Right lobe of liver (tissue), 6 donors: ENCODE results near the gene POLR2L. TPM values are rescaled to one million over a fixed set of nuclear protein-coding genes. Genes with fewer than 3 reads are reported as not detected.

Experiments
- ATAC-seq, 4 donors: fragments of 200-7000 bp; cut with Tn5 transposase; one replicate each; pipeline ENCODE4 v1.9.1; 2020; ENCODE audit warnings: mild to moderate bottlenecking in 4 of 4, moderate library complexity in 4 of 4
- DNase-seq, 3 donors: peaks; one replicate each; pipeline ENCODE4 v3.0.0-alpha.2; 2020
- H3K27ac ChIP-seq, 3 donors: fragments of 200-600 bp; one replicate each; pipeline ENCODE4 v1.8.0; 2022
- H3K27me3 ChIP-seq, 2 donors: fragments of 200-600 bp; one replicate each; pipeline ENCODE4 v1.8.0; 2022
- H3K36me3 ChIP-seq, 4 donors: fragments of 200-600 bp; sonication (generic) in 1 of 4; one replicate each; pipeline versions ENCODE4 v1.5.1 to v1.8.0; 2017 to 2022; ENCODE audit warnings: control low read depth in 1 of 4
- H3K4me1 ChIP-seq, 4 donors: fragments of 200-600 bp; sonication (generic) in 1 of 4; one replicate each; pipeline versions ENCODE4 v1.5.1 to v1.8.0; 2017 to 2022; ENCODE audit warnings: control low read depth in 1 of 4
- H3K4me3 ChIP-seq, 3 donors: fragments of 200-600 bp; one replicate each; pipeline ENCODE4 v1.8.0; 2022
- H3K9me3 ChIP-seq, 4 donors: fragments of 200-600 bp; sonication (generic) in 1 of 4; one replicate each; pipeline versions ENCODE4 v1.5.1 to v1.8.0; 2017 to 2022; ENCODE audit warnings: control low read depth in 1 of 4
- CTCF ChIP-seq, 4 donors: fragments of 200-600 bp in 3 of 4; fragments of 450-650 bp in 1 of 4; IDR thresholded peaks; one replicate each; pipeline versions ENCODE4 v1.5.1 to v1.8.0; 2016 to 2022; ENCODE audit warnings: antibody characterized with exemption in 4 of 4, mild to moderate bottlenecking in 2 of 4
- POLR2A ChIP-seq: fragments of 450-650 bp; IDR thresholded peaks from one replicate; pipeline ENCODE4 v1.6.1; 2017; ENCODE audit warnings: antibody characterized with exemption, mild to moderate bottlenecking
- WGBS: methylation state at CpG from one replicate; pipeline ENCODE4 v1.1.6; 2018; ENCODE audit warnings: low coverage, low lambda C conversion rate; ENCODE audit not compliant: insufficient coverage; ENCODE audit errors: missing lambda C conversion rate; 5-methylcytosine and 5-hydroxymethylcytosine counted together
- intact Hi-C, 2 donors: fragments of 100-400 bp; cut with DNase I; formaldehyde crosslinking; loops; one replicate each; pipeline versions ENCODE4 v1.11.2 to v1.14.1; 2022
- total RNA-seq, 6 experiments: library from RNA; depleted of rRNA in 2 of 6; stranded (reverse); fragments of >200 nt in 2 of 6; fragmentation: NEBNext Ultra II Directional in 3 of 6; extraction: Animal tissue kit (Norgen Biotek cat#: 25700) in 3 of 6; gene quantifications; one replicate each; pipeline versions ENCODE4 v1.1.0 to v1.2.4, GENCODE V29; 2016 to 2023
- donor health status: DM: no; HTN: yes; CAD: no.
- donor health status: DM: no; HTN: no; CAD: no.
- donor health status: DM: no; HTN: no; CAD: no.
- donor health status: DM: no; HTN: yes; CAD: no.
- donor health status: DM: no; HTN: yes; CAD: no.

The POLR2L gene
- total RNA-seq, 6 experiments from 2014 or later: 34.5 to 88.1 (median 72.9) TPM

DNA sequence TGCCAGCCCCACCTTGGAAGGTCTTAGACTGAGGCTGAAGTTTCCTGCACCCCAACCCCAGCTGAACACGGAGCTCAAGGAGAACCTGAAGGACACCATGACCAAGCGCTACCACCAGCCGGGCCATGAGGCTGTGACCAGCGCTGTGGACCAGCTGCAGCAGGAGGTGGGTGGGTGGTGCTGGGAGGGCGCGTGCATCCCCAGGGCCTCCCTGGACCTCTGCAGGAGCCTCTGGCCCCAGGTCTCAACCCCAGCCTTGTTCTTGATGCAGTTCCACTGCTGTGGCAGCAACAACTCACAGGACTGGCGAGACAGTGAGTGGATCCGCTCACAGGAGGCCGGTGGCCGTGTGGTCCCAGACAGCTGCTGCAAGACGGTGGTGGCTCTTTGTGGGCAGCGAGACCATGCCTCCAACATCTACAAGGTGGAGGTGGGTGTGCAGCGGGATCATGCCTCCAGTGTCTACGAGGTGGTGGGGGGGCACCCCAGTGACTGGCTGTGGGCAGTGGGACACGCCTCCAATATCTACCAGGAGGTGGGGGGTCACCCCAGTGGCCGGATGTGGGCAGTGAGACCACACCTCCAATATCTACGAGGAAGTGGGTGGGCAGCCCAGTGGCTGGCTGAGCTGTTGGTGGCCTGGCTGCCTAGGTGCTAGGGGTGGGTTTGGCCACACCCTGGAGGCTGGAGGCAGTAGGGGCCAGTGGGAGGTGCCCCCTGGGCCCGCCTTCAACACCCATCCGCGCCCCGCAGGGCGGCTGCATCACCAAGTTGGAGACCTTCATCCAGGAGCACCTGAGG lies 4.9 kb downstream of the POLR2L start:
- WGBS: 67% methylated on average over 4 of the region's 22 CpGs
- Histone ChIP-seq H3K36me3 (peaks cover 0 to 33% (median 21%) of the 10 kb centered on the region in 4 donors), H3K4me3 (no peak overlapping the region), H3K27ac (no peak overlapping the region), H3K4me1 (peaks cover 0 to 34% (median 12%) of the 10 kb centered on the region in 4 donors), H3K27me3 (no peaks in the 10 kb centered on the region), H3K9me3 (no peaks in the 10 kb centered on the region)
- TF ChIP-seq CTCF (IDR thresholded peaks at IDR 0.05) (no peak), POLR2A (no peak)
- DNase-seq (no peak), ATAC-seq (no peak)
- intact Hi-C loops: no loop called here

- Histone ChIP-seq H3K27me3 (no peaks in the 10 kb centered on the region), H3K9me3 (no peaks in the 10 kb centered on the region), H3K27ac (no peak overlapping the region), H3K4me1 (peaks cover 0 to 36% (median 14%) of the 10 kb centered on the region in 4 donors), H3K4me3 (no peak overlapping the region), H3K36me3 (peaks cover 0 to 33% (median 21%) of the 10 kb centered on the region in 4 donors)
- no peak for DNase-seq
- intact Hi-C loops: no loop called here
- no peak for ATAC-seq
- no peak for TF ChIP-seq POLR2A
- no peak for TF ChIP-seq CTCF (IDR thresholded peaks at IDR 0.05)
- 0% methylated on average over 1 of the region's 9 CpGs for WGBS
These were observed 5.6 kb downstream of the POLR2L start for GRCh38 chr11:836700-837099.

DNA sequence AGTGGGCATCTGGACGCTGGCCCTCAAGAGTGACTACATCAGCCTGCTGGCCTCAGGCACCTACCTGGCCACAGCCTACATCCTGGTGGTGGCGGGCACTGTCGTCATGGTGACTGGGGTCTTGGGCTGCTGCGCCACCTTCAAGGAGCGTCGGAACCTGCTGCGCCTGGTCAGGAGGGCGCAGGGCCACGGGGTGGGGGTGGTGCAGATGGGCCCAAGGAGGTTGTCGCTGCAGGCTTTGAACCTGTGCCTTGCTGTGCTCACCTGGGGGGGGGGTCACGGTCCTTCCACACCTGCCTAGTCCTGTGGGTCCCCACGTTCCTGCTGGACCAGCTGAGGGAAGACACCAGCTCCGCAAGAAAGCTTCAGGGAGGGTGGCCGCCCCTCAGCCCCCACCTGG lies 6.1 kb downstream of the POLR2L start:
- H3K27me3 ChIP-seq: no peaks in the 10 kb centered on the region
- H3K4me3 ChIP-seq: no peak overlapping the region
- TF ChIP-seq CTCF (IDR thresholded peaks at IDR 0.05) (no peak), POLR2A (no peak)
- intact Hi-C loops: no loop called here
- H3K4me1 ChIP-seq: peaks cover 0 to 35% (median 15%) of the 10 kb centered on the region in 4 donors
- H3K36me3 ChIP-seq: peaks cover 0 to 33% (median 21%) of the 10 kb centered on the region in 4 donors
- no peak for DNase-seq
- no CpG with 5 or more reads among the region's 14 CpGs for WGBS
- ATAC-seq: no peak
- H3K9me3 ChIP-seq: no peaks in the 10 kb centered on the region
- H3K27ac ChIP-seq: no peak overlapping the region

DNA sequence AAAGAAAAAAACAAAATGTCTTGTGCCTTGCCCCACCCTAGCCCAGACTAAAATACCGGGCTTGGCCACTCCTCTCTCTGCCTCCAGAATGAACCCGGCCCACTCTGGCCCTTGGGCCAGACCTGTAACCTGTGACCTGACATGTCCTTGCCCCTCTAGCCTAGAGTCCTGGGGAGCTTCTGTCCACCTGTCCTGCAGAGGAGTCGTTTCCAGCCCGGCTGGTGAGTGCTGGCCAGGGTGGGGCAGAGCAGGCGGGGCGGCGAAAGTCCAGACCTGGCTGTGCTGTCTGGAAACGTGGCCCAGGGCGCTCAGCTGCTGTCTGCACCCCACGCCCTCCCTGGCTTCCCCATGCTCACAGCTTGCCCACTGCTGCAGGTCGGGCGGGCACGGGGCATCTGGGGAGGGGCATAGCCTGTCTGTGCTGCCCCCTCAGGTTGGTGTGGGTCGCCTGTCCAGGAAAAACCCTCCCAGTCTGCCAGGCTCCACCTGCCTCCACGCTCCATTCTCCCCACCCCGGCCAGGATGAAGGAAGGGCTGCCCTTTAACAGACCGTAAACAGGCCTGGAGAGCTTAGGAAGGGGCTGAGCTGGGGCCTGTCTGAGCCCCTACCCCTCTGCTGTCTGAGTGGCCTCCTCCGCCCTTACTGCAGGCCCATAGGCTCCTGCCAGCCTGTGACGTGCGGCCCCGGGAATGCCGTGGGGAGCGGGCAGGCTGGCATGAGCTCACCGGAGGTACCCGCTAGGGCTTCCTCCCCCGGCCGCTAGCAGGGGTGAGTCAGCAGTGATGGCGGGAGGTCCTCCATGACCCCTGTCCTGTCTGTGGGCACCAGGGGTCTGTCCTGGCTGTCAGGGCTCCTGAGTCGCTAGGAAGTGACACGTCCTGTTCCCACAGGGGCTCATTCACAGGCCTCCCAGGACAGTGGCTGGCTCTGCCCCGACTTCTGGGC lies 7.7 kb downstream of the POLR2L start:
- Histone ChIP-seq H3K9me3 (no peaks in the 10 kb centered on the region), H3K4me1 (peaks cover 0 to 43% (median 19%) of the 10 kb centered on the region in 4 donors), H3K27me3 (no peaks in the 10 kb centered on the region), H3K27ac (peak overlapping the region; percentile 53 to 83 (median 56)), H3K36me3 (peaks cover 0 to 26% (median 16%) of the 10 kb centered on the region in 4 donors), H3K4me3 (peak overlapping the region; percentile 75 to 85 (median 84))
- intact Hi-C loops: no loop called here
- ATAC-seq (peak; percentile 63 to 76 (median 72)), DNase-seq (peak; percentile 90 to 94 (median 90))
- TF ChIP-seq POLR2A (peak; percentile 65), CTCF (IDR thresholded peaks at IDR 0.05) (no peak)
- 6% methylated on average over 9 of the region's 31 CpGs for WGBS
